HG02759 (cell line): ENCODE results near the gene WFDC2.
"Not testable (repeated sequence)": the region's sequence is repeated elsewhere in the genome, so short reads cannot be mapped to it uniquely, and the experiment has no call there.

Source experiments
- ATAC-seq: cut with Tn5 transposase; IDR thresholded peaks from one replicate; pipeline ENCODE4 v1.9.1; 2021; ENCODE audit warnings: mild to moderate bottlenecking, moderate library complexity; ENCODE audit not compliant: unreplicated experiment

The WFDC2 gene

DNA sequence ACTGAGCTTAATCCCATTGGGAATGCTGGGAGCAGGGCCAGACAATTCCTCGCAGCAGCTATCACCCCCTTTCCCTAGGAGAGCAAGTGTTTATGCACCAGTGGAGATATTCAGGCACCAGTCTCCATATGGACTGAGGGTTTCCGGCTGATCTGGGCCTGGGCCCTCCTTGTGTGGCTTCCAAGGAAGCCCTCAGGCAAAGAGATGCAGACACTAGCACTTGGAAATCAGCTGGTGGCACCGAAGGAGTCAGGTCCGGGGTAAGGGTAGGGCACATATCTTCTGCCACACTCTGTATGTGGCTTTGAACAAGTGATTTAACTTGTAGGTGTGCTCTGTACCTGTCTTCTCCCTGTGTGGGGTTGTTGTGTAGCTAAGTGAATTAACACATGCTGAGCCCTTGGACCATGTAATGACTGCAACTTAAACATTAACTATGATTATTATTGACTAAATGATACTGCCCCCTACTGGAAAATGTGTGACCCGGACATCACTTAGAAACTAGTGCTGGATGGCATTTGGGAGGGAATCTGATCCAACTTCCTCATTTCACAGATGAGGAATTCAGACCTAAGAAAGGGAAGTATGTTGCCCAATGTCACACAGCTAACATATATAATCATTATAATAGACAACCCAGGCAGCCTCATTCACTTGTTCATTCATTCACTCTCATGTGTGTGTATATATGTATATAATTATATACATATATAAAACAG is 19.3 kb upstream of the WFDC2 start:
- no peak for ATAC-seq

DNA sequence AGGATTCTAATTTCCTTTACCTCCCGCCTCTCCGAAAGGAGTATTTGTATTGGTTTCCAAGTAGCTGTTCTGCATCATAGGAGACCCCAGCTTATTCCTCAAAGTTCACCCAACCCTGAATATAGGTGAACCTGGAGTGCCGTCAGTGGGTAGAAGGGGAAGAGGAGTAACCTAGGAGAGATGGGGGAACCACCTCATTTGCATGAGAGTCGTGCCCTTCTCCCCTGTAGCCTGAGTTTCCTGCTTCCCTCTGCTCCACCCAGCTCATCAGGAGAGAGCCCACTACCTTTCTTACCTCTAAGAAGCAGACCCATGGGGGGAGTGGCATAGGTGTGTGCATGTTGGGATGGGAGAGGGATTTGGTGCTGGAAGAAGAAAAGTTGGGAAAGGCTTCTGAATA is 17.3 kb upstream of the WFDC2 start:
- ATAC-seq = no peak

GRCh38 chr20:45452772-45453691 is 16.5 kb upstream of the WFDC2 start:
- ATAC-seq = no peak

- no peak for ATAC-seq
Measured at GRCh38 chr20:45456632-45457031, 12.9 kb upstream of the WFDC2 start.

GRCh38 chr20:45459606-45460005 is 9.9 kb upstream of the WFDC2 start:
- no peak for ATAC-seq

DNA sequence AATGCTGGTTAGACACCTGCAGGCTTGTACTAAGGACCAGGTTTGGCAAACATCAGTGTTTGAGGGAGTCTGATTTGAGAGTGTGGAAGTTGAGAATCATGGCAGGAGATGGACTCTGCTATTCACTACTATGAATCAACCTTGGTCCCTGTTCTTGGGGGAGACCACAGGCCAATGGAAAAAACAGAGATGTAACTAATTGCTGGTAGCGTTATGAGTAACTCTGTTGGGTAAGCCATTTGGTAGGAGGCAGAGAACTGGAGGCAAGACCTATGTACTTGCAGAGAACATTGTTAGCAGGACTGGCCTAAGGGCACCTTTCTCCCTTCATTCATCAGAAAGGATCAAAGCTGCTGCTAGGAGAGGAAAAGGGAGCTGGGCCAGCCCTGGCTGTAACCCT is 8.3 kb upstream of the WFDC2 start:
- ATAC-seq = no peak

- no peak for ATAC-seq
Measured at GRCh38 chr20:45462711-45463509, 6.6 kb upstream of the WFDC2 start.

- ATAC-seq = no peak
Measured at GRCh38 chr20:45463709-45464108, 5.8 kb upstream of the WFDC2 start.

DNA sequence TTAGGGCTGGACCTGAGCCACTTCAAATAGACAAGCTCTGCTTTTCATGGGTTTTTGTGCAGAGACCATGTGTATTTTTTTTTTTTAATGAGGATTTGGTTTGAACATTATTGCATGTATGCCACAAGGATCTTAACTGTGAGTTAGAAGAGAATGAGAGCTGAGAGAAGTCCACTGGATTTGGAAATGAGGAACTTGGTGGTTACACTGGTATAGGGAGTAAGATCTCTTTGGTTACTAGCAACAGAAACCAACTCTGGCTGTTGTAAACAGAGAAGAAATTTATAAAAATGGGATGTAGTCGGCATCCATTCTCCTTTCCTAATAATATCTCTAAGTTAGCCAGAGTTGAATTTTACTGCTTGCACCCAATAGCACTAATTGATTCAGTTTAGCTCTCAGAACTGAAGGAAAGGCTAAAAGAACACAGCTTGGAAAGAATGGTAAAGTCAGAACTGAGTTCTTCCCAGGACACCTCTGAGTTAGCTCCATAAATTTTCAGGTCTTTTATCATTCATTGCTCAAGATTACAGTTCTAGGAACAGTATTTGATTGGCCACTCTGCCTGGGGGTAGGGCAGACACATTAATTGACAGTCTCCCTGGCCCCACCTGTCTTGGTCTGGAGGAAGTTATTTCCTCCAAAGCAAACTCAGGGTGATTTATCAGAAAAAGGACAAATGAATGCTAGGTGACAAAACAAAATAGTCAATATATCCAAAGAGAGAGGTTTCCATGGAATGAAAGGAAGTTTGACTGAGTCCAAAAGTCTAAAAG is 3.9 kb upstream of the WFDC2 start:
- ATAC-seq = no peak

GRCh38 chr20:45467172-45467571 is 2.4 kb upstream of the WFDC2 start:
- no peak for ATAC-seq

GRCh38 chr20:45467861-45468260 is 1.7 kb upstream of the WFDC2 start:
- ATAC-seq = no peak

DNA sequence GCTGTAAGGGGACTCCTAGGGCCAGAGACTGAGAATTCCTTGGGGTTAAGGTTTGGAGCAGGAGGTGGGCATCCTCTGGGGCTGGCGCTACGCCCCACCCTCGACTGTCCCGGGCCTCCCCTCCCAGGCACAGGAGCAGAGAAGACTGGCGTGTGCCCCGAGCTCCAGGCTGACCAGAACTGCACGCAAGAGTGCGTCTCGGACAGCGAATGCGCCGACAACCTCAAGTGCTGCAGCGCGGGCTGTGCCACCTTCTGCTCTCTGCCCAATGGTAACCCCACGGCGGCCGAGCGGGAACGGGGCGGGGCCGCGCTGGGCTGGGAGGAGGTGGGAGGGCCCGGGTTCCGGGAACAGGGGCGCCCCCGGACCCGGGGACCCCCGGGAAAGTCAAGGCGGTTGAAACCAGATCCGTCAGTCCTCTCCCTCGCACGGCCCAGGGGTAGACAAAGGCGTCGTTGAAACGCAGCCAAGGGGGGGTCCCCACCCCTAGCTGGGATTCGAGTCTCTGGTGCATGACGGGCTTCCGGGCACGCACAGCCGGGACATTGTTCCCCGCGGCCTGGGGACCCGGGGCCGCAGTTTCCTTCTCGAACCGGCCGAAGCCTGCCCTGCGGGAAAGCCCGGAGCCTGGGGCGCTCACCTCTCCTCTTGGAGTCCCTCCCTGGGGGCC is 844 bp downstream of the WFDC2 start:
- peak; percentile 69 for ATAC-seq

DNA sequence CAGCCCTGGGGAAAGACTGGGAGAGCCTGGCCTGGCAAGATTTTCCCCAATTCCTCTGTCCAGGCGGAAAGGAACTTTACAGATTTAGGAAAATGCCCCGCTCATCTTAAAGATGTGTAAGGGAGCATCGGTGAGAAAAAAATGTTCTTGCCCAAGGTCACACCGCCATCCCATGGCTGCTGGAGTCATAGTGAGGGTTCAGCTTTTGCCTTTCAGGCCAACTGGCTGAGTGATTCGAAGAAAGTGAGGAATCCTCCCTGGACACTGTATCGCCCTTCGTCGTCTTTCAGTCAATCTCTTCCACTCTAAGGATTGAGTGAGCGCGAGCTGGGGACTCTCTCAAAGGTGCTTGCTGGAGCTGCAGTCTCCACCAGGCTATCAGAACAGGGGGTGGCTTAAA is 1.4 kb downstream of the WFDC2 start:
- ATAC-seq = peak; percentile 32

DNA sequence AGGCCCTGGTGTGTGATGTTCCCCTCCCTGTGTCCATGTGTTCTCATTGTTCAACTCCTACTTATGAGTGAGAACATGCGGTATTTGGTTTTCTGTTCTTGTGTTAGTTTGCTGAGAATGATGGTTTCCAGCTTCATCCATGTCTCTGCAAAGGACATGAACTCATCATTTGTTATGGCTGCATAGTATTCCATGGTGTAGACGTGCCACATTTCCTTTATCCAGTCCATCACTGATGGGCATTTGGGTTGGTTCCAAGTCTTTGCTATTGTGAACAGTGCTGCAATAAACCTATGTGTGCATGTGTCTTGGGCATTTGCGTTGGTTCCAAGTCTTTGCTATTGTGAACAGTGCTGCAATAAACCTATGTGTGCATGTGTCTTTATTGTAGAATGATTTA is 2.7 kb downstream of the WFDC2 start:
- not testable (repeated sequence) for ATAC-seq

DNA sequence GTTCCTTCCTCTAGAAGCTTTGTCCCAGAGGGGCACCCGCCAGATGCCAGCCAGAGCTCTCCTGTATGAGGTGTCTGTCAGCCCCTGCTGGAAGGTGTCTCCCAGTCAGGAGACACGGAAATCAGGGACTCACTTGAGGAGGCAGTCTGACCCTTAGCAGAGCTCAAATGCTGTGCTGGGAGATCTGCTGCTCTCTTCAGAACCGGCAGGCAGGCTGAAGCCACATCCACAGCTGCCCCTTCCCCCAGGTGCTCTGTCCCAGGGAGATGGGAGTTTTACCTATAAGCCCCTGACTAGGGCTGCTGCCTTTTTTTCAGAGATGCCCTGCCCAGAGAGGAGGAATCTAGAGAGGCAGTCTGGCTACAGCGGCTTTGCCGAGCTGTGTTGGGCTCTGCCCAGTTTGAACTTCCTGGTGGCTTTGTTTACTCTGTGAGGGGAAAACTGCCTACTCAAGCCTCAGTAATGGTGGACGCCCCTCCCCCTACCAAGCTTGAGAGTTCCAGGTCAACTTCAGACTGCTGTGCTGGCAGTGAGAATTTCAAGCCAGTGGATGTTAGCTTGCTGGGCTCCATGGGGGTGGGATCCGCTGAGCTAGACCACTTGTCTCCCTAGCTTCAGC is 8.1 kb downstream of the WFDC2 start:
- ATAC-seq = not testable (repeated sequence)

DNA sequence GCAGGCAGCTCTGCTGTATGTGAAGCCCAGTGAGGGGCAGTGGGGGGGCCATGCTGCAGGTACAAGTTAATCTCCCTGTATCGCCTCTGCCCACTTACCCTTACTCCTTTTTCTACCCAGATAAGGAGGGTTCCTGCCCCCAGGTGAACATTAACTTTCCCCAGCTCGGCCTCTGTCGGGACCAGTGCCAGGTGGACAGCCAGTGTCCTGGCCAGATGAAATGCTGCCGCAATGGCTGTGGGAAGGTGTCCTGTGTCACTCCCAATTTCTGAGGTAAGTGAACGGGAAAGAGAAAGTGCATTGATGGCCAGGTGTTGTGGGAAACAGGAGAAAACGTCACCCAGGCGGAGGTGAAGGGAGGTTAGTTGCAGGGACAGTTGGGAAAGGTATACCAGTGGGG is 10.3 kb downstream of the WFDC2 start:
- ATAC-seq = no peak

GRCh38 chr20:45484676-45485075 is 15.1 kb downstream of the WFDC2 start:
- no peak for ATAC-seq

GRCh38 chr20:45485388-45485787 is 15.8 kb downstream of the WFDC2 start:
- no peak for ATAC-seq

- no peak for ATAC-seq
Measured at GRCh38 chr20:45487231-45487635, 17.7 kb downstream of the WFDC2 start.
